HepG2 (cell line): ENCODE results near the gene CGREF1.
"Not testable (repeated sequence)": the region's sequence is repeated elsewhere in the genome, so short reads cannot be mapped to it uniquely, and the experiment has no call there.

Experiments used
- CTCF ChIP-seq: sonication (generic); formaldehyde crosslinking; IDR thresholded peaks from 2 replicates; pipeline ENCODE4 v1.5.0; 2020; ENCODE audit warnings: mild to moderate bottlenecking, missing genetic modification reagents, moderate library complexity
- EZH2 ChIP-seq: conservative IDR thresholded peaks from 2 replicates; pipeline ENCODE4 v1.6.1; 2012; ENCODE audit warnings: mild to moderate bottlenecking, low read depth, low read length, moderate library complexity
- HDAC6 ChIP-seq: fragments of 200-600 bp; sonication (generic); IDR thresholded peaks from 2 replicates; pipeline ENCODE4 v1.7.0; 2017; ENCODE audit warnings: mild to moderate bottlenecking, antibody characterized with exemption, low read length, low read depth
- KDM1A ChIP-seq: IDR thresholded peaks from 2 replicates; pipeline ENCODE4 v1.6.1; 2016; ENCODE audit warnings: missing compliant biosample characterization
- NR3C1 ChIP-seq: sonication (generic); formaldehyde crosslinking; IDR thresholded peaks from 2 replicates; pipeline ENCODE4 v1.4.0; 2020; ENCODE audit warnings: missing genetic modification reagents
- POLR2G ChIP-seq: fragments of 200-400 bp; formaldehyde crosslinking; IDR thresholded peaks from 2 replicates; pipeline ENCODE4 v1.6.1; 2018; ENCODE audit warnings: mild to moderate bottlenecking, low read depth, low read length, moderate library complexity
- PRPF4 ChIP-seq: fragments of 200-400 bp; formaldehyde crosslinking; IDR thresholded peaks from 2 replicates; pipeline ENCODE4 v1.6.1; 2016; ENCODE audit warnings: low read length, low read depth; ENCODE audit not compliant: poor library complexity, severe bottlenecking
- ZBTB49 ChIP-seq: sonication (generic); formaldehyde crosslinking; IDR thresholded peaks from 2 replicates; pipeline ENCODE4 v1.4.0; 2020; ENCODE audit warnings: missing genetic modification reagents, borderline replicate concordance
- ZNF124 ChIP-seq: sonication (generic); formaldehyde crosslinking; IDR thresholded peaks from 2 replicates; pipeline ENCODE4 v1.4.0; 2020; ENCODE audit warnings: missing genetic modification reagents
- ZNF652 ChIP-seq: IDR thresholded peaks from 2 replicates; pipeline ENCODE4 v1.6.1; 2016; ENCODE audit warnings: low read depth, borderline replicate concordance

- not testable (repeated sequence) for TF ChIP-seq EZH2; ZNF652; KDM1A (CRISPR knock-in tag); CTCF (CRISPR knock-in tag); HDAC6; PRPF4; ZBTB49 (CRISPR knock-in tag); POLR2G; NR3C1 (CRISPR knock-in tag); ZNF124 (CRISPR knock-in tag)
Measured at GRCh38 chr2:27075566-27075871, 43.4 kb downstream of the CGREF1 start.
